Mammary epithelial cell (primary cell): ENCODE data around the gene BSND.

Experiments
- CTCF ChIP-seq, 2 donors: IDR thresholded peaks in 1 of 2; conservative IDR thresholded peaks in 1 of 2; 2 replicates each; pipeline ENCODE4 v1.5.1; 2011 to 2012; ENCODE audit warnings: inconsistent platforms in 2 of 2, low read length in 2 of 2, mild to moderate bottlenecking in 2 of 2, control low read depth in 1 of 2, low read depth in 1 of 2; ENCODE audit not compliant: insufficient read depth in 1 of 2; ENCODE audit errors: extremely low read depth in 1 of 2
- EZH2 ChIP-seq: IDR thresholded peaks from 2 replicates; pipeline ENCODE4 v1.6.1; 2012; ENCODE audit warnings: low read length, inconsistent platforms, borderline replicate concordance

- TF ChIP-seq CTCF (conservative IDR thresholded peaks at IDR 0.05 in 1 of 2, IDR thresholded peaks at IDR 0.05 in 1 of 2; ENCODE audit: extremely low read depth in 1 of 2, insufficient read depth in 1 of 2, low read depth in 1 of 2, low read length in 2 of 2) (no peak), EZH2 (no peak)
These were observed 46.9 kb upstream of the BSND start for GRCh38 chr1:54951810-54952226.
